PC-3 (cell line): ENCODE measurements around the gene CST4.

Experiments used
- EZH2 ChIP-seq: fragments of 300-600 bp; sonication (generic); IDR thresholded peaks from one replicate; pipeline ENCODE4 v1.6.1; 2017; ENCODE audit warnings: antibody characterized with exemption, mild to moderate bottlenecking, low read length; ENCODE audit not compliant: unreplicated experiment
- TF ChIP-seq, protein P1 (sequence below): fragments of 300-600 bp; sonication (generic); conservative IDR thresholded peaks from 2 replicates; pipeline ENCODE4 v1.5.1; 2017; ENCODE audit warnings: antibody characterized with exemption, low read depth, mild to moderate bottlenecking, low read length

DNA sequence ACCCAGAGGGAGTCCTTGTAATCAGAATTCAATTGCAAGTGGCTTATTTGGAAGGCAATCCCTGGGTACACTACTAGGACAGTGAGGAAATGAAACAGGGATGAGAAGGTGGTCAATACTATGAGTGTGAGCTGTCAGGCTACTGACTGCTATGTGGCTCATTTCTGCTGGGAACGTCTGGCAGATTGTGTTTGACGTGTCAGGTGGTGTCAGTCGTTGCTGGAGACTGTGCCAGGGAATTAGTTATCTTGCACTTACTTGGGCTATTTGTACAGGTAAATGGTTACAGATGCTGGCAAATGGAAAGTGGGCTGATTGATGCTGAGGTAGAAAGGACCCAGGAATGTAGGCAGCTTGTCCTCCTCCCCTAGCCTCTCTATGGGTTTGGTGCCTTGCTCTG lies 17.4 kb downstream of the CST4 start:
- TF ChIP-seq, protein P1, sequence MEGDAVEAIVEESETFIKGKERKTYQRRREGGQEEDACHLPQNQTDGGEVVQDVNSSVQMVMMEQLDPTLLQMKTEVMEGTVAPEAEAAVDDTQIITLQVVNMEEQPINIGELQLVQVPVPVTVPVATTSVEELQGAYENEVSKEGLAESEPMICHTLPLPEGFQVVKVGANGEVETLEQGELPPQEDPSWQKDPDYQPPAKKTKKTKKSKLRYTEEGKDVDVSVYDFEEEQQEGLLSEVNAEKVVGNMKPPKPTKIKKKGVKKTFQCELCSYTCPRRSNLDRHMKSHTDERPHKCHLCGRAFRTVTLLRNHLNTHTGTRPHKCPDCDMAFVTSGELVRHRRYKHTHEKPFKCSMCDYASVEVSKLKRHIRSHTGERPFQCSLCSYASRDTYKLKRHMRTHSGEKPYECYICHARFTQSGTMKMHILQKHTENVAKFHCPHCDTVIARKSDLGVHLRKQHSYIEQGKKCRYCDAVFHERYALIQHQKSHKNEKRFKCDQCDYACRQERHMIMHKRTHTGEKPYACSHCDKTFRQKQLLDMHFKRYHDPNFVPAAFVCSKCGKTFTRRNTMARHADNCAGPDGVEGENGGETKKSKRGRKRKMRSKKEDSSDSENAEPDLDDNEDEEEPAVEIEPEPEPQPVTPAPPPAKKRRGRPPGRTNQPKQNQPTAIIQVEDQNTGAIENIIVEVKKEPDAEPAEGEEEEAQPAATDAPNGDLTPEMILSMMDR, result no peak
- no peak for TF ChIP-seq EZH2
